ENCODE measurements around the gene MRPL12.

Gene MRPL12

DNA sequence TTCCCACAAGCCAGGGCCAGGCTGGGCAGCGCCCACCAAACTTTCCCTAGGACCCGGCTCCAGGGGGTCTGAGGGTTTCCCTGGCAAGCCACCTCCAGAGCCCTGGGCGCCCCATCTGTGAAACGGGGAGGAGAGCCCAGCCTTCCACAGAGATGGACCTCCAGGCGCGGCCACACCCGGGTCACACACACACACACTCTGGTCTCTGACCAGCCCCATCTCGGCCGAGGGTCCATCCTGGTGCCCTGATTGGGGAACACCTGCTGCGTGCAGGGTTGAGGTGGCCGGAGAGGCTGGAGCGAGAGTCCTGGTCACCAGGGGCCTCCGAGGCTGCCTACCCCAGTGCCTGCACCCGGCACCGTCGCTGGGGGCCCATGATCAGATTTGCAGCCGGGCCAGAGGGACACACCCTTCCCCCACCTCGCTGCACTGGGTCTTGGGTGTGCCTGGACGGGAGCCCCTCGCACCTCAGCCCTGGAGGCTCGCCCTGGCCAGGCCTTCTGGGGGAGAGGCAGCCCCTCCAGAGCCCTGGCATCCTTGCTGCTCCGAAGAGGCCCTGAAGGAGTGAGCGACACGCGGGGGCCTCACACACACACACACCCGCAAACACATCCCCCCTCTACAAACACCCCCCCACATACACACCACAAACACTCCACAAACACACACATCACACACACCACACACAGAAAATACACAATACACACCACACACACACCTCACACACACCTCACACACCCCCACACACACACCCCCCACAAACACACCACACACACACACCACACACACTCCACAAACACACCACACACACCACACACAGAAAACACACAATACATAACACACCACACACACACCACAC lies 38.7 kb downstream of the MRPL12 start:
- DNase-seq, result no peak

Data from femur (tissue), 1 donor.